ENCODE results near the gene ARHGAP26.
A peak's percentile ranks its signal among the peaks of the same experiment; 100 is the strongest.

The ARHGAP26 gene

GRCh38 chr5:143213231-143213850, 443.2 kb downstream of the ARHGAP26 start:
- peak in 1 of 2 donors; percentile 28 for DNase-seq

DNA sequence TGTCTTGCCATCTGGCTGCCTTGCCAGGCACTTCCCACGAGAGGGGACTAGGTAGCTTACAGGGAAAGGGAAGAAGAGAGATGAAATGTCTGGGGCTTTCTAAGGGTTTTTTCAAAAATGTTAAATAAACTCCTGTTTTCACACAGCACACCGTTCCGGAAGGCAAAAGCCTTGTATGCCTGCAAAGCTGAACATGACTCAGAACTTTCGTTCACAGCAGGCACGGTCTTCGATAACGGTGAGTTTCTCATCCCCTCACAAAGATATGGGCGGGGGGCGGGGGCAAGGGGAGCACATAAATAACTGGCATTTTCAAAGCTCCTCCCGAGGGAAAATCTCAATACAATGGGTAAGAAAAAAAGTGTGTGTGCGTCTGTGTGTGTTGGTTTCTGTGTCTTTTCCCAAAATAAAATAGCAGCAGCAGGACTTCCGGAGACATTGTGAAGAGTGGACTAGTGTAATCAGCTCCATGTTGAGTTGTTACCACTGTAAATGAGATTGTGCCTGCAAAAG, 443.7 kb downstream of the ARHGAP26 start:
- DNase-seq, result no peak

DNA sequence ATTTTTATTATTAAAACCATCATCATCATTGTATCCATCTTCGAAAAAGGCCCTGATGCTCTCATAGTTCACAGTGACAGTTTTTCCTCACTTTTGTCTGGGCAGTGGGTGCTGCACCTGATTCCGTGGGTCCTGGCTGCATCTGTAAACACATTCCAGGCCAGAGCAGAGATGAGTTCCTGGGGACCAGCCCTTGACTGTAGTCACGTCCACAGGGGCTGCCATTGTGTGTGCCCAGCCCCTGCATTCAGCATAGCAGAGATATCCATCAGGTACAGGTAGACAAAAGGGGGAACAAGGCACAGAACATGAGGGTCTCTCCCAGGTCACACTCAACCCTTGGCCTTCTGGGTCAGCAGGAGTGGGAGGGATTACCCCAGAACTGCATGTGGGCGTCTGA, 444.3 kb downstream of the ARHGAP26 start:
- DNase-seq, result no peak

DNA sequence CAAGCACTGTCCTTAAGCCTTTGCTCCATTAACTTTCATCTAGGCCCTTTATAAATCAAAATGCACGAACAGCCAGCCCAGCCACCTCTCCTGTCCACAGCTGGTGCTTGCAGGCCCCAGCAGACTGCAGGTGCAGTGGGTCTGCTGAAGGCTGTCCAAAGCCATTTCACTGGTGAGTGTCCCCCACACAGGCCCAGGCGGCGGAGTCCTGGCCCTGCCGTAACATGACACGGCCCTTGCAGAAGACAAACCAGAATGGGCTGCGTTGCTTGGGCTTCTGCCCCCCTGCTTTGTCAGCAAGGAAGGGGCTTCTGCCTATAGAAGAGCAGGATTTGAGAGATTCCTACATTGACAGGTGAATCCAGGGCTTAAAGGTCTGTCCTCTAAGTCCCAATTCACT, 444.7 kb downstream of the ARHGAP26 start:
- DNase-seq, result no peak

DNA sequence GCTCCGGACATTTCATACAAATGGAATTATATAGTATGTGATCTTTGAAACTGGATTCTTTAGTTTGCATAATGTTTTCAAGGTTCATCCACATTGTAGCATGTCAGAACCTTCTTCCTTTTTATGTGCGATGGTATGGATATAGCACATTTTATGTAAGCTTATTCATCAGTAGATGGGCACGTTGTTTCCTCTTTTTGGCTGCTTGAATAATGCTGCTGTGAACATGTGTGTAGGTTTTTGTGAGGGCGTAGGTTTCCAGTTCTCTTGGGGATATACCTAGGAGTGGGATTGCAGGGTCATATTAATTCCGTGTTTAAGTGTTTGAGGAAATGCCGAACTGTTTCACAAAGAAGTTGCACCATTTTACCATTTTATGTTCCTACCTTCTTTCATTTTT, 445.5 kb downstream of the ARHGAP26 start:
- peak; percentile 87 to 93 for DNase-seq

DNA sequence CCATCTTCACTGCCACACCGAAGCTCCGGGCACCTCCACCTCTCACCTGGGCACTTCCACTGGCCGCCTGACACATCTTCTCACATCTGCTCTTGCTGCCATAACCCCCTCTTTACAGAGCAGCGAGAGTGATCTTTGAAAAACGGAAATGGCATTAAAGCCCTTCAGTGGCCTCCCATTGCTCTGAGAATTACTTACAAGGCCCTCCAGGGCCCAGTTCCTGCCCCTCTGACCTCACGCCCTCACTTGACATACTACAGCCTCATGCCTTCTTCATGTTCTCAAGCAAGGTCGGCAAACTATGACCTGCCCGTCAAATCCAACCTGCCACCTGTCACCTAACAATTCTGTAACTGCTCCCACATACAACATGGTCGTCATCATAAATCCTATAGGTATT, 446.0 kb downstream of the ARHGAP26 start:
- DNase-seq, result no peak

GRCh38 chr5:143217065-143217803, 447.1 kb downstream of the ARHGAP26 start:
- DNase-seq, result peak in 1 of 2 donors; percentile 28

DNA sequence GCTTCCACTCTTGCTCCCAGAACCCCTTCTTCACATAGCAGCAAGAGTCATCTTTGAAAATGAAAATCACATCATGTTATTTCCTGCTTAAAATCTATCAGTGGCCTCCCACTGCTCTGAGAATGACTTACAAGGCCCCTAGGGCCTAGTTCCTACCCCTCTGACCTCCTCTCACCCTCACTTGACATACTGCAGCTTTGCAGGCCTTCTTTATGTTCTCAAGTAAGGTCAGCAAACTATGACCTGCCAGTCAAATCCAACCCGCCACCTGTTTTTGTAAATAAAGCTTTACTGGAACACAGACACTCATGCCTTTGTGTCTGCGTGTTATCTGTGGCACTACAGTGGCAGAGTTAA, 447.6 kb downstream of the ARHGAP26 start:
- no peak for DNase-seq

DNA sequence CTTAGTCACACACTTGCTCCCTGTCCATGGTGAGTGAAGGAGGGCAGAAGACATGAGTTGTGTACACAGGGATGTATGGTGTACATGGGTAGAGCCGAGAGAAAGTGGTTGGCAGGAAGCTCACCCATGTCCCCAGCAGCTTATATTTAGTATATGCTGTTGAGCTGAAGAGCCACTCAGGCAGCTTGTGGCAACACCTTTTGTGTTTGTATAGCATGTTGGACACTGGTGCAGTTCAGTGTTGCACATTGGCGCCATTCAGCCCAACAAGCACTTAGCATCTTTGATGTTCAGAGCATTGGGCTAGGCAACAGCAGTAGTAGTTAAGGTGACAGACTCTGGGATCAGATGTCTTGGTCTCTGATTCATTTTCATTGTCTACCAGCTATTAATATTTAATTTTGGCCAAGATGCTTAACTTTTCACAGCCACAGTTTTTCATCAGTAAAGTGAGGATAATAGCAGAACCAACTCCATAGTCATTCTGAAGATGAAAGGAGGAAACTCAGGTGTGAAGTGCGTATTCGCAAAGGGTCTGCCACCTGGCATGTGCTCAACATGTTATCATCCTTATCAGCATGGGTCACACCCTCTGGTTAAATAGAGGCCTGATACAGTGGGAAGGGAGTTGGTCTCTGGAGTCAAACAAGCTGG, 448.5 kb downstream of the ARHGAP26 start:
- DNase-seq, result no peak

GRCh38 chr5:143219696-143220095, 449.5 kb downstream of the ARHGAP26 start:
- DNase-seq, result no peak

DNA sequence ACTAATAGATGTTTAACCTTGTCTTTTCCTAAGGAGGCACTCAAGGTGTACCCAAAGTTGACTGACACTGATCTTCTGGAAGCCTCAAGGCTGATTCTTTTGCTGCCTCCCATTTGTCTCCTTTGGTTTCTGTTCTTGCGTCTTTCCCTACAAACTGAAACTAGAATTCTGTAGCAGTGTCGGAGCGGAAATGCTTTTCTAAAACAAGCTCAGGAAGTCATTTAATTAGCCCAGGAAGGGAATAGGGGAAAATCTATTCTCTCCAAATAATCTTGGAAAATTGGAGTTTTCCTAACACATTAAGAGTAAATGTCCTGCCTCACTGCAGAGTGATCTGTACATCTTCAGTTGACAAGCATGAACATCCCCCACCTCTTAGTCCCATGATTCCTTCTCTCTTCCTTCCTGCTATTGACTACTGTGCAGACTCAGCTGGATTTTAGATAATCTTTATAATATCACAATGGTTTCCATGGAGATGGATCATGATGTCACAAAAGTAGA, 450.6 kb downstream of the ARHGAP26 start:
- DNase-seq, result peak in 1 of 2 donors; percentile 14

GRCh38 chr5:143222287-143223231, 452.4 kb downstream of the ARHGAP26 start:
- peak; percentile 42 to 43 for DNase-seq

GRCh38 chr5:143224672-143225071, 454.5 kb downstream of the ARHGAP26 start:
- DNase-seq, result no peak

- DNase-seq, result no peak
These were observed 455.3 kb downstream of the ARHGAP26 start for GRCh38 chr5:143225511-143225910.

- DNase-seq, result no peak
These were observed 456.2 kb downstream of the ARHGAP26 start for GRCh38 chr5:143226361-143226760.

GRCh38 chr5:143226872-143227271, 456.7 kb downstream of the ARHGAP26 start:
- DNase-seq, result no peak

DNA sequence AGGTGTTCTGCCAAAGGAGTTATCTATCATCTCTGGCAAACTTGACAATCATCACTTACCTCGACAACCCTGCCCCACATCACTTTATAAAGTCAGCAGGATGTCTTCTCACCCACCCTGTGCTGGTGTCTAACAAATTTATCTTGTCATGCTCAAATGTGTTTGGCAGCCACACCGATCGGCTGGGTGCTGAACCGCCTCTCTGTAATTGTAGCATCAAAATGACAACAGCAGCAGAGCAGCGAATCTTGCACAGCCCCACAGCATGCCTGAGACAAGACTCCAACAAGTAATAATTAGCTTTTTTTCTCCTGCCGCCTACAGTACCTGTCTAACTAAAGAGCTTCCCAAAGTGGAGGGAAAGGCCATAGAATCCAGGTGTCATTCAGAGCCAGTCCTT, 457.1 kb downstream of the ARHGAP26 start:
- no peak for DNase-seq

DNA sequence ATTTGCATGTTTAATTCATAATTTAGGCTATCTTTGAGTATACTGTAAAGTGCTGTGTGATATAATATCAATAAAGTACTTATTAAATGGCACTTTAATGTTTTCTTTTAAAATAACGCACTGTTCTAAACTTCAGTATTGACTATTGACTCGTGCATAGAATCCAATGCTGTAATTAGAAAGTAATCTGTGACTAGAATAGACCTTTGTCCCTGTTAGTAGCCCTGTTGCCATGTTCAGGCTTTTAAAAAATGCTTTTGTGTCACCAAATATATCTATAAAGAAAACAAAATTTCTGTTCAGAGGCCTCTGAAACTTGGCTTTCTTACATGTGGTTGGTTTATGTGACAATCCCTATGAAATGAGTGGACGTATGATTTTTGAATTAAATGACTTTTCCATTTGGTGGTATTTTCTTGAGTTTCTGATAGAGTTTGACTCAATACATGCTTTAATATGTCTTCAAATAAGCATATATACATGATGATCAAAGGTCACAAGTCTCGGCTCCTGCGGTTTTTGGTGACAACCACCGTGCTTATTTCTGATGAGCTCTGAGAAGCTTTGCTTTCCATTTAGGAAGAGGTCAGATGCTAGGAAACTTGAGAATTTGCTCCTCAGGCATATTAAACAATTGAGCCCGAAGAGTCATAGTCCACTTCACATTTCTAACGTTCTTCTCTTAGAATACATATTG, 458.6 kb downstream of the ARHGAP26 start:
- no peak for DNase-seq

DNA sequence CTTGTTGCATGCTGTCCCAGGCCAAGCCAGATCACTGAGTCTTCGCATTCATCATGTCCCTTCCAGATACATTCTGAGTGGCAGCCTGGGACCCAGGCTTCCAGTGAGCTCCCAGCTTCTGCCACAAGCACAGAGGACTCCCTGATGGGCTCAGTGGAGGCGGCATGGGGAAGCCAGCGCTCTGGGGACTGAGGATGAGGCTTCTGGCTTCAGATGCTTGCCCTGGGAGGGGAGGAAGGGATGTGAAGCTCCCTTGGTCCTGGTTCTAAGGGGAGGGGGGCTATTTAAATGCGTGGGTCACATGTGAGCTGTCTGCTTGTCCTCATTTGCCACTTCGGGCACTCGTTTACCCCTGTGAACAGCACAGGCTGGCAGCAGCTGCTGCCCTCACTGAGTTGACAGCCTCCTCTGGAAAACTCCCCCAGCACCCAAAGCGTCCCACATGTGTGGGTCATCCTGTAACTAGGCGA, 459.3 kb downstream of the ARHGAP26 start:
- no peak for DNase-seq

GRCh38 chr5:143229896-143230675, 459.9 kb downstream of the ARHGAP26 start:
- DNase-seq, result no peak

DNA sequence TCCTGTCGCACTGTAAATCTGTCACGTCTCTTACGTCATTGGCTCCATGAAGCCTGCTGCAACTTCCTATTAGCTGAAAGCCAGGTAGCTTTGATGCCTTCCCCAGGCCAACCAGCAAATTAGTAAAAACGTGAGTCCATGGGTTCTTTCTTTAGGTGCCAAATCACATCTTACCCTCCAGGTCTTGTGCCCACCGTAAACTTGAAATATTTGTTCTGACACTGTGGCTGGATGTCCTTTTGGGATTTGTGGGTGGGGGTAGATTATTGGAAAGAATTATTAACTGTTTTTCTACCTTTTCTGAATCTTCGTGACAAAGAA, 460.5 kb downstream of the ARHGAP26 start:
- no peak for DNase-seq
